Left forelimb (tissue), 1 donor: Measurements from ENCODE around the gene SYNDIG1.

Experiments used
- DNase-seq: peaks from one replicate; pipeline ENCODE4 v3.0.0-alpha.2; 2018; ENCODE audit warnings: low spot score

The SYNDIG1 gene

DNA sequence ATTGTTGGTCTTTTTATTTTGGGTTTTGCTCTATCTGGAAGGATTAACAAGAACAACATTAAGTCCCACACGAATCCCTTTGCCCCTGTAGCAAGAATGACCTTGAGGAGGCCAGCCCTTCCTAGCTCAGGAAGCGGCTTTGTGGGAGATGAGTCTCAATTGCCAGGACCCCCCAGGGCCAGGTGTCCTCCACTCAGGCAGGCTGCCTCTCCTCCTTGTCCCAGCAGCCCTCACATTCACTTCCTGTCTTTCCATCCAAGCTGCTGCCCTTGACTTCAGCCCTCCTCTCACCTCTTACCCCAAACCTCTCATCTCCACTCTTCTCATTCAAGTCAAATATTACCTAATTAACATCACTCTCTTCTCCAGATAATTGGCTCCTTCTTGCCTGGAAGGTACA, 22.6 kb upstream of the SYNDIG1 start:
- DNase-seq, result peak; percentile 33

DNA sequence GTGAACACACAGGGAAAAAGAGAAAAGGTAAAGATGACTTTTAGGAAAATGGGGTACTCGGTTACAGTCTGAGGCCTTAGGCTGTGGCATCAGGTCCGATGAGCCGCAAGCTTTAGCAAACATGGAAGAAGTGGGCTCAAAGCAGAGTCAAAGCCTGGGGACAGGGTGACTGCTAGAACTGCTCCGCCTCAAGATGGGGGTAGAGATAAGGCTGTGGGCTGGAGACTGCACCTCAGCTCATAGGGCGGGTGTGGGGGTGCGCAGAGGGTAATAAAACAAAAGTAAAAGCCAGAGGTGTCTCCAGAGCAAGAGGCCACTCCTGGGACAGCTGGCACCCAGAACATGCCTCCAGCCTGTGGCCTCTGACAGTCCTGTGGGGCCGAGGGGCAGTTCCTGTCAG, 21.3 kb upstream of the SYNDIG1 start:
- DNase-seq, result peak; percentile 48

GRCh38 chr20:24449026-24449720, 20.3 kb upstream of the SYNDIG1 start:
- peak; percentile 8 for DNase-seq

DNA sequence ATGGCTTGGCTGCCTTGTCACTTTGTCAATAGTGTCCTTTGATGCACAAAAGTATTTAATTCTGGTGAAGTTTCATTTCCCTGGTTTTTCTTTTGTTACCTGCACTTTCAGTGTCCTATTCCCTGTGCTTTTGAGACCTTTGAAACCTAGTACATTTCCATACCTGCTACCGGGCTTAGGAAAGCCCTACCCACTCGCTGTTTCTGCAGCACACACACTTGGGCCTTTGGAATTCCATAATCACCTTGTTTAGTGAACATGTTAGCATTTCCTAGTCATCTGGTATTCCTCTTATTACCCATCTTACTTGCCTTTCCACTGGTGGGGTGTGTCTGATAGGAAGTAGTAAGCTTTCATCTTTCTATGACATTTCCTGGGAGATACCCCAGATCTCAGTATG, 19.3 kb upstream of the SYNDIG1 start:
- peak; percentile 22 for DNase-seq

GRCh38 chr20:24450624-24451376, 18.6 kb upstream of the SYNDIG1 start:
- peak; percentile 28 for DNase-seq

GRCh38 chr20:24451428-24451827, 18.0 kb upstream of the SYNDIG1 start:
- peak; percentile 25 for DNase-seq

GRCh38 chr20:24452016-24452415, 17.4 kb upstream of the SYNDIG1 start:
- DNase-seq, result peak; percentile 52

DNA sequence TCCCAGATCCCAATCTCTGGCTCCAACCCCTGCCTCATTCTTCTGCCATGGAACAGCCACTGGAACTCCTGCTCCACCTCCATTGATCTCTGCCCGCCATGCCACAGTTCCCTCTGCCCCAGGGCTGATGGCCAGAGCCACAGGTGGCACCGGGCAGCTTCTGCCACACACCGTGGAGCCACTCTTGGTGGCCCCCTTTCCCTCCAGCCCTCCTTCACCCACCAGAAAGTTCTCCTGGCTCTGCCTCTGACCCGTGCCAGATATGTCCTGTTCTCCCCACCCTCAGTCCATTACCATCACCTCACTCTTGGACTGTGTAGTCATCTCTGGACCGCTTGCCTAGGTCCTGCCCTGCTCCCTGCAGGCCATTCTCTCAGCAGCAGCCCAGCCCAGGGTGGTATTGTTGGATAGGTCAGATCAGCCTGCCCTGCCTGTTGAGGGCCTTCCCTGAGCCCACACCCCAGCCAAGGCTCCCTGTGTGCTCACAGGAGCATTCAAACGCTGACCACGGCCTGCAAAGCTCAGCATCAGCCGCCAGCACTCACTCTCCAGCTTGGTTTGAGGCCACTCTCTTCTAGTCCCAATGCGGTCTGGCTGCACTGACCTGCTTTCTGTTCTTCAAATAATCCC, 16.8 kb upstream of the SYNDIG1 start:
- peak; percentile 25 for DNase-seq

GRCh38 chr20:24453869-24454268, 15.6 kb upstream of the SYNDIG1 start:
- no peak for DNase-seq

DNA sequence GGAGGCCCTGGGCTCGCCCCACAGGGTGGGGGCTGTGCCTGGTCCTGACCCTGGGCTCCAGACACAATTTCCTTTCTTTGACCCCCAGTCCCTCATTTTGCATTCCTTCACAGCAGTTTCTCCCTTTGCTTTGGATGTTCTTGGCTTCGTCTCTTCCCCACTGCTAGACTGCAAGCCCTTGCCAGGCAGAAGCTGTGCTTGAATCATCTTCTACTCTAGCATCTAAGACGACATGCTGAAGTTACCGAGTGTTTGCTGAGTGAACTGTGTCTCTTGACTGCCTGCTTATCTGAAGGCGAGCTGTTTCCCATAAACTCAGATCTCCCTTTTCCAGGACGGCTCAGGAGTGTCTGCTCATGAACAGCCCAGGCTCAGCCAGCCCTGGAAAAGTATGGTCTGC, 14.3 kb upstream of the SYNDIG1 start:
- no peak for DNase-seq

DNA sequence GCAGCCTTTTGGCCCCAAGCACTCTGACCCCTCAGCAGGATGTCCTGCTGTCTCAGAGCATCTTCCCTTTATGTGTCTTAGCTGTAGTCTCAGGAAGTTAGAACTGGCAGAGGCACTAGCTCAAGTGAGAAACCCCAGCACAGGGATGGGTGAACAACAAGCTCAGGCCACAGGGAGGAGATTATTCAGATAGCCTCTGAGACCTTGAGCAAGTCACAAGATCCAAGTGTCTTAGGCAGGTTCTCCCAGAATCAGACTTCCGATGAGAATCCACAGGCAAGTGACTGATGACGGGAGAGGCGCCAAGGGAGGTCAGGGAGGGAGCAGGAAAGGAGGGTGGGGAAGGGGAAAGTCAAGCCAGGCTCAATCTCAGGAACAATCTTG, 13.0 kb upstream of the SYNDIG1 start:
- DNase-seq, result no peak

DNA sequence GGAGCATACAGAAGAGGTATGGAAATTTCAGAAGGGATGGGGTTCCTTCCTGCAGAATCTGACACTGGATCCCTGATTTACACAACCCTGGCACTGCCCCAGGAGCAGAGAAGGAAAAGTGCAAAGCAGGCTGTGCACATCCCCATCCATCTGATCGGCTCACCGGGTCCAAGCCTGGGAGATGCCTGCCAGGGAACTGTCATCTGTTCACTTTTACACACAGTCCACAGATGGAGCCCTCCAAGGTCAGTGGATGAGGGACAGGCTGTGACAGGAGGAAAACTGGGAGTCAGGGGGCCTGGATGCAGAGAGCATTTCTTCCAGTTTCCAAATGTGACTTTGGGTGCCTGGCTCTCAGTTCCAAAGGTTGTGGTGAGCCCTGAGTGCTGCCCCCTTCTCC, 11.0 kb upstream of the SYNDIG1 start:
- no peak for DNase-seq

DNA sequence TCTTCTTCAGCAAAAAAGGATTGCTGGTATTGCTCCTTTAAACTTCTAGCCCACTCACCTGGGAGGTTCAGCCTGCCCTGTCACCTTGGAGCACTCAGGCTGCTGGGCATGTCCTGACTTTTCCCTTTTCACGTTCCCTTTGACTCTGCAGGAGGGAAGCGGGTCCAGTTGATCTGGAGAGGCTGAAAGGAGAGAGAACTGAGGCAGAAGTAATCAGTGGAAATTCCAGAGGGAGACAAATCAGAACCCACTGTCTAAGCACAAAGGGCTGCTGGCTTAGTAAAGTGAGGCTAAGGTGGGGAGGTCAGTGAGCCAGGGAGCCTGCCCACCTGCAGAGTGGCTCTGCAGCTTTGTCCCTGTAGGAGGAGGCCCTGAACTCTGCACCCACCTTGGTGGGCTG, 9.7 kb upstream of the SYNDIG1 start:
- DNase-seq, result no peak

- DNase-seq, result no peak
Measured at GRCh38 chr20:24460712-24461111, 8.7 kb upstream of the SYNDIG1 start.

- no peak for DNase-seq
Measured at GRCh38 chr20:24461848-24462247, 7.6 kb upstream of the SYNDIG1 start.

GRCh38 chr20:24462460-24463010, 6.9 kb upstream of the SYNDIG1 start:
- DNase-seq, result no peak

DNA sequence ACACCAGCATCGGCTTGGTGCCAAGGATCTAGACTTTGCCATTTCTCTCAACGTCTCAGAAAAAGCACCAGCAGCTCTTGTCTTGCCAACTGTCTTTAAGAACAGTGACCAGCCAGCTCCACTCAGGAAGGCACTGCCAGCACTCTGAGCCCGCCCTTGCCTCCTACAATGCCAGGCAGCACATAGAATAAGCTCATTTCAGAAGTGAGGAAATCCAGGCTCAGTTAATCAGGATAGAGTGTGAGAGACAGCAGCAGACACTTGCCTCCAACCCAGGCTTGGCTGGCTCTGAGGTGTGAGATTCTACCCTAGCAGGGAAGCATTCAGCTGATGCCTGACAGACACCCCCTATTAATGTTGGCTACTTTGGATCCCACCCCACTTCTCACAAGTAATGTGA, 4.3 kb upstream of the SYNDIG1 start:
- no peak for DNase-seq

- no peak for DNase-seq
Measured at GRCh38 chr20:24465730-24466129, 3.7 kb upstream of the SYNDIG1 start.

- DNase-seq, result no peak
Measured at GRCh38 chr20:24468401-24469115, 871 bp upstream of the SYNDIG1 start.

DNA sequence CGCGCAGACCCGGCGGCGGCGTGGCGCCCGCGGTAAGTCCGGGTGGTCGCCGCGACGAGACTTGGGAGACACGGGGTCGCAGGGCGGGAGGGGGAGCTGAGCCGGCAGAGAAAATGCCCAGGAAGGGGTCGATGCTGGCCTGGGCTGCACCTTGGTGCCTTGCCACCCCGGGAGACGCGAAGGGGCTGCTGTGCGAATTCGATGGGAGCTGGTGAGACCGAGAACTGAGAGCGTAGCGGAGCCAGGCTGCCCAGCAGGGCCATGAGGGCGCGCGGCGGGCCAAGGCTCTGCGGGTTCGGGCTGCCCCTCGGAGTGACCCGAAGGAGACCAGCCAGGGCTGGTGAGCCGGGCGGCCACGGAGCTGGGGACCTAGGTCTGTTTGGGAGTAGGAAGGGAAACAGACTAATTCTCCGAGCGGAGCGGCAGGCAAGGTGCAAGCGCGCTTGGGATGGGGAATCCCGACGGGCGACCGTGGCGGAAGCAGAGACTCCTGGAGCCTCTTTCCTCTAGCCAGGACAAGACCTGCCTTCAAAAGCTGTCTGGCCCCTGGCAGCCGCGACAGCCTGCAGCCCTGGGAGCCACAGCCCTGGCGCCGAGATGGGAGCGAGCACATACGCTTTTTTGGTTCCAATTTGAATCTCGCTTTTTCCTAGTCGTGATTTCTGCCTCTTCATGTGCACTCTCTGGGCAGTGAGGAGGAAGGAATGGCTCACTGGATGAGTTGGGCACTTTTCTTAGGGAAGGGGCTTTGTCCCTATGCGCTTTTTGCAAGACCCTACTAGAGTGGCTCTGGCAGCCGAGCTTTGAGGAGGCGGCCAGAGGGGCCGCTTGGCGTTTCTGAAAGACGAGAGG, 691 bp downstream of the SYNDIG1 start:
- DNase-seq, result no peak
